ENCODE results near the gene CTNNA1. TPM values are rescaled to one million over a fixed set of nuclear protein-coding genes. Genes with fewer than 3 reads are reported as not detected.

The CTNNA1 gene
- total and polyA plus RNA-seq, 2 donors from 2014 or later = 177 to 463 TPM

- FAIRE-seq = no peak
- Histone ChIP-seq H3K9me3 (ENCODE audit: control insufficient read depth in 2 of 3, insufficient read depth in 1 of 3, low read length in 3 of 3) (no peaks in the 10 kb centered on the region), H3K27me3 (ENCODE audit: control insufficient read depth, insufficient read depth, low read length) (no peaks in the 10 kb centered on the region), H3K36me3 (ENCODE audit: control insufficient read depth in 2 of 3, insufficient read depth in 3 of 3, low read length in 3 of 3) (no peaks in the 10 kb centered on the region), H3K27ac (ENCODE audit: low read depth in 2 of 2, low read length in 2 of 2) (no peak overlapping the region), H3K4me1 (ENCODE audit: control insufficient read depth in 2 of 3, insufficient read depth in 2 of 3, low read depth in 1 of 3, low read length in 3 of 3) (peaks cover 19 to 38% (median 21%) of the 10 kb centered on the region in 3 donors), H3K9ac (ENCODE audit: low read length in 3 of 3) (no peak overlapping the region), H3K4me3 (ENCODE audit: low read length in 3 of 3) (no peak overlapping the region)
- intact Hi-C loops (cut with DNase I) = no loop called here
- TF ChIP-seq CTCF (IDR thresholded peaks at IDR 0.05; ENCODE audit: borderline replicate concordance, extremely low read depth, insufficient read depth) = no peak
- DNase-seq = peak in 1 of 5 donors; percentile 77
These were observed 209.6 kb downstream of the CTNNA1 start for GRCh38 chr5:138962614-138963370.

- no peaks in the 10 kb centered on the region for H3K9me3 ChIP-seq (ENCODE audit: control insufficient read depth in 2 of 3, insufficient read depth in 1 of 3, low read length in 3 of 3)
- TF ChIP-seq CTCF (IDR thresholded peaks at IDR 0.05; ENCODE audit: borderline replicate concordance, extremely low read depth, insufficient read depth) = no peak
- intact Hi-C loops (cut with DNase I) = no loop called here
- H3K27me3 ChIP-seq (ENCODE audit: control insufficient read depth, insufficient read depth, low read length) = no peaks in the 10 kb centered on the region
- H3K36me3 ChIP-seq (ENCODE audit: control insufficient read depth in 2 of 3, insufficient read depth in 3 of 3, low read length in 3 of 3) = no peaks in the 10 kb centered on the region
- H3K27ac ChIP-seq (ENCODE audit: low read depth in 2 of 2, low read length in 2 of 2) = peak overlapping the region; percentile 56 to 74
- peaks cover 19 to 49% (median 30%) of the 10 kb centered on the region in 3 donors for H3K4me1 ChIP-seq (ENCODE audit: control insufficient read depth in 2 of 3, insufficient read depth in 2 of 3, low read depth in 1 of 3, low read length in 3 of 3)
- H3K4me3 ChIP-seq (ENCODE audit: low read length in 3 of 3) = no peak overlapping the region
- peak overlapping the region in 1 of 3 donors; percentile 15 for H3K9ac ChIP-seq (ENCODE audit: low read length in 3 of 3)
- FAIRE-seq (no peak), DNase-seq (peak in 3 of 5 donors; percentile 27 to 80 (median 74))
These were observed 210.6 kb downstream of the CTNNA1 start for GRCh38 chr5:138963763-138964371.

- H3K9me3 ChIP-seq (ENCODE audit: control insufficient read depth in 2 of 3, insufficient read depth in 1 of 3, low read length in 3 of 3) = no peaks in the 10 kb centered on the region
- peaks cover 19 to 56% (median 34%) of the 10 kb centered on the region in 3 donors for H3K4me1 ChIP-seq (ENCODE audit: control insufficient read depth in 2 of 3, insufficient read depth in 2 of 3, low read depth in 1 of 3, low read length in 3 of 3)
- intact Hi-C loops (cut with DNase I) = no loop called here
- no peaks in the 10 kb centered on the region for H3K36me3 ChIP-seq (ENCODE audit: control insufficient read depth in 2 of 3, insufficient read depth in 3 of 3, low read length in 3 of 3)
- DNase-seq = peak; percentile 42 to 90 (median 80)
- no peak for FAIRE-seq
- no peak for TF ChIP-seq CTCF (IDR thresholded peaks at IDR 0.05; ENCODE audit: borderline replicate concordance, extremely low read depth, insufficient read depth)
- H3K27me3 ChIP-seq (ENCODE audit: control insufficient read depth, insufficient read depth, low read length) = no peaks in the 10 kb centered on the region
- H3K9ac ChIP-seq (ENCODE audit: low read length in 3 of 3) = peak overlapping the region in 1 of 3 donors; percentile 15
- no peak overlapping the region for H3K4me3 ChIP-seq (ENCODE audit: low read length in 3 of 3)
- H3K27ac ChIP-seq (ENCODE audit: low read depth in 2 of 2, low read length in 2 of 2) = peak overlapping the region; percentile 56 to 74
These were observed 211.5 kb downstream of the CTNNA1 start for GRCh38 chr5:138964647-138965201.

Data from kidney (tissue), 14 donors.